ENCODE measurements around the gene TRIM66.

- TF ChIP-seq, protein P1, sequence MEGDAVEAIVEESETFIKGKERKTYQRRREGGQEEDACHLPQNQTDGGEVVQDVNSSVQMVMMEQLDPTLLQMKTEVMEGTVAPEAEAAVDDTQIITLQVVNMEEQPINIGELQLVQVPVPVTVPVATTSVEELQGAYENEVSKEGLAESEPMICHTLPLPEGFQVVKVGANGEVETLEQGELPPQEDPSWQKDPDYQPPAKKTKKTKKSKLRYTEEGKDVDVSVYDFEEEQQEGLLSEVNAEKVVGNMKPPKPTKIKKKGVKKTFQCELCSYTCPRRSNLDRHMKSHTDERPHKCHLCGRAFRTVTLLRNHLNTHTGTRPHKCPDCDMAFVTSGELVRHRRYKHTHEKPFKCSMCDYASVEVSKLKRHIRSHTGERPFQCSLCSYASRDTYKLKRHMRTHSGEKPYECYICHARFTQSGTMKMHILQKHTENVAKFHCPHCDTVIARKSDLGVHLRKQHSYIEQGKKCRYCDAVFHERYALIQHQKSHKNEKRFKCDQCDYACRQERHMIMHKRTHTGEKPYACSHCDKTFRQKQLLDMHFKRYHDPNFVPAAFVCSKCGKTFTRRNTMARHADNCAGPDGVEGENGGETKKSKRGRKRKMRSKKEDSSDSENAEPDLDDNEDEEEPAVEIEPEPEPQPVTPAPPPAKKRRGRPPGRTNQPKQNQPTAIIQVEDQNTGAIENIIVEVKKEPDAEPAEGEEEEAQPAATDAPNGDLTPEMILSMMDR (IDR thresholded peaks at IDR 0.05) = no peak
- TF ChIP-seq POLR2AphosphoS5 (IDR thresholded peaks at IDR 0.05) (peak; percentile 86), POLR2A (IDR thresholded peaks at IDR 0.05) (peak; percentile 33 to 34), EP300 (IDR thresholded peaks at IDR 0.05) (no peak)
Measured at GRCh38 chr11:8707541-8708191, 25.2 kb upstream of the TRIM66 start.

All from gastroesophageal sphincter (tissue), 3 donors.